Gastroesophageal sphincter (tissue), 3 donors: ENCODE results near the gene HAUS5.

ENCODE experiments used
- CTCF ChIP-seq, 4 experiments: fragments of 200-600 bp in 2 of 4; fragments of 450-650 bp in 2 of 4; sonication (generic) in 1 of 4; IDR thresholded peaks; one replicate each; pipeline ENCODE4 v1.5.1; 2017 to 2019; ENCODE audit warnings: antibody characterized with exemption in 4 of 4, mild to moderate bottlenecking in 2 of 4, moderate library complexity in 2 of 4
- POLR2AphosphoS5 ChIP-seq: sonication (generic); formaldehyde crosslinking; IDR thresholded peaks from one replicate; pipeline ENCODE4 v1.6.1; 2017; ENCODE audit warnings: antibody characterized with exemption

GRCh38 chr19:35666251-35666913 lies 53.8 kb downstream of the HAUS5 start, which contains the start of gene UPK1A:
- TF ChIP-seq CTCF (IDR thresholded peaks at IDR 0.05) (no peak), POLR2AphosphoS5 (no peak)
